HEK293 (cell line): ENCODE measurements around the gene ATP13A1.
A peak's percentile ranks its signal among the peaks of the same experiment; 100 is the strongest.

Experiments
- CTCF ChIA-PET: fragments of 350-600 bp; formaldehyde crosslinking; extraction: SDS; loops from one replicate; lab custom pipeline; 2021; ENCODE audit warnings: antibody characterized with exemption; lab: Yijun Ruan, JAX
- POLR2A ChIA-PET: fragments of 300-600 bp; formaldehyde crosslinking; extraction: SDS; loops from one replicate; lab custom pipeline; 2020; ENCODE audit warnings: antibody characterized with exemption, inconsistent platforms; lab: Yijun Ruan, JAX
- H3K27ac ChIP-seq: fragments of 200-500 bp; sonication (Bioruptor generic); 2 replicates; pipeline ENCODE4 v1.5.1; 2014; ENCODE audit warnings: low read depth, low read length, control low read depth, inconsistent platforms; ENCODE audit errors: extremely low read depth
- H3K36me3 ChIP-seq, 2 experiments: fragments of 200-500 bp in 1 of 2; sonication (Bioruptor generic) in 1 of 2; 1 replicate in 1 of 2; 2 replicates in 1 of 2; pipeline ENCODE4 v1.5.1; 2014 to 2017; ENCODE audit warnings: inconsistent platforms in 2 of 2, low read length in 2 of 2; ENCODE audit not compliant: control insufficient read depth in 2 of 2, insufficient read depth in 1 of 2
- H3K4me1 ChIP-seq: fragments of 200-500 bp; sonication (Bioruptor generic); 2 replicates; pipeline ENCODE4 v1.5.1; 2014; ENCODE audit warnings: mild to moderate bottlenecking, low read length, inconsistent platforms; ENCODE audit not compliant: control insufficient read depth, insufficient read depth
- H3K4me3 ChIP-seq: 2 replicates; pipeline ENCODE4 v1.5.1; 2011; ENCODE audit warnings: low read depth, mild to moderate bottlenecking, control low read depth, low read length, moderate library complexity
- H3K9me3 ChIP-seq: fragments of 200-500 bp; sonication (Bioruptor generic); 2 replicates; pipeline ENCODE4 v1.5.1; 2014; ENCODE audit warnings: low read depth, low read length, inconsistent platforms; ENCODE audit not compliant: control insufficient read depth, insufficient read depth
- BCL11A ChIP-seq: fragments of 450-650 bp; formaldehyde crosslinking; IDR thresholded peaks from 2 replicates; pipeline ENCODE4 v1.5.1; 2016; ENCODE audit warnings: low read depth, missing biosample characterization, missing genetic modification characterization
- EGR2 ChIP-seq: fragments of 450-650 bp; formaldehyde crosslinking; IDR thresholded peaks from 2 replicates; pipeline ENCODE4 v1.5.1; 2016; ENCODE audit warnings: low read depth, missing biosample characterization, missing genetic modification characterization
- REST ChIP-seq: fragments of 450-650 bp; formaldehyde crosslinking; IDR thresholded peaks from 2 replicates; pipeline ENCODE4 v1.5.1; 2016; ENCODE audit warnings: missing biosample characterization, missing genetic modification characterization
- SCRT2 ChIP-seq: fragments of 450-650 bp; formaldehyde crosslinking; IDR thresholded peaks from 2 replicates; pipeline ENCODE4 v1.5.1; 2016; ENCODE audit warnings: missing biosample characterization, missing genetic modification characterization
- SP2 ChIP-seq: fragments of 450-650 bp; formaldehyde crosslinking; IDR thresholded peaks from 2 replicates; pipeline ENCODE4 v1.5.1; 2016; ENCODE audit warnings: missing biosample characterization, missing genetic modification characterization
- TCF7L2 ChIP-seq: IDR thresholded peaks from 2 replicates; pipeline ENCODE4 v1.6.1; 2011; ENCODE audit warnings: low read depth, mild to moderate bottlenecking, inconsistent platforms, low read length, moderate library complexity, borderline replicate concordance
- ZBTB17 ChIP-seq: fragments of 450-650 bp; formaldehyde crosslinking; IDR thresholded peaks from 2 replicates; pipeline ENCODE4 v1.5.1; 2016; ENCODE audit warnings: missing biosample characterization, missing genetic modification characterization
- ZBTB49 ChIP-seq: fragments of 450-650 bp; formaldehyde crosslinking; IDR thresholded peaks from 2 replicates; pipeline ENCODE4 v1.5.1; 2016; ENCODE audit warnings: missing biosample characterization, missing genetic modification characterization, low read depth
- ZFP69B ChIP-seq: fragments of 450-650 bp; formaldehyde crosslinking; IDR thresholded peaks from 2 replicates; pipeline ENCODE4 v1.5.1; 2016; ENCODE audit warnings: missing biosample characterization, missing genetic modification characterization
- ZNF112 ChIP-seq: fragments of 450-650 bp; formaldehyde crosslinking; IDR thresholded peaks from 2 replicates; pipeline ENCODE4 v1.5.0; 2017; ENCODE audit warnings: missing biosample characterization, missing genetic modification characterization
- ZNF121 ChIP-seq: fragments of 450-650 bp; formaldehyde crosslinking; IDR thresholded peaks from 2 replicates; pipeline ENCODE4 v1.5.1; 2016; ENCODE audit warnings: missing biosample characterization, missing genetic modification characterization
- ZNF19 ChIP-seq: fragments of 450-650 bp; formaldehyde crosslinking; IDR thresholded peaks from 2 replicates; pipeline ENCODE4; 2016; ENCODE audit warnings: missing biosample characterization, missing genetic modification characterization, low read depth
- ZNF2 ChIP-seq: fragments of 450-650 bp; formaldehyde crosslinking; IDR thresholded peaks from 2 replicates; pipeline ENCODE4 v1.5.1; 2016; ENCODE audit warnings: missing biosample characterization, missing genetic modification characterization
- ZNF341 ChIP-seq: fragments of 450-650 bp; formaldehyde crosslinking; IDR thresholded peaks from 2 replicates; pipeline ENCODE4; 2016; ENCODE audit warnings: low read depth, missing biosample characterization, missing genetic modification characterization
- ZNF530 ChIP-seq: fragments of 450-650 bp; formaldehyde crosslinking; IDR thresholded peaks from 2 replicates; pipeline ENCODE4 v1.5.1; 2016; ENCODE audit warnings: low read depth, missing biosample characterization, missing genetic modification characterization
- ZNF549 ChIP-seq: fragments of 450-650 bp; IDR thresholded peaks from 2 replicates; pipeline ENCODE4 v1.5.1; 2018; ENCODE audit warnings: missing biosample characterization, missing genetic modification characterization, mild to moderate bottlenecking, inconsistent platforms, moderate library complexity
- ZNF571 ChIP-seq: fragments of 450-650 bp; formaldehyde crosslinking; IDR thresholded peaks from 2 replicates; pipeline ENCODE4 v1.5.0; 2017; ENCODE audit warnings: missing biosample characterization, missing genetic modification characterization
- ZNF629 ChIP-seq: fragments of 450-650 bp; formaldehyde crosslinking; IDR thresholded peaks from 2 replicates; pipeline ENCODE4 v1.5.1; 2017; ENCODE audit warnings: missing biosample characterization, missing genetic modification characterization
- ZNF670 ChIP-seq: fragments of 450-650 bp; formaldehyde crosslinking; IDR thresholded peaks from 2 replicates; pipeline ENCODE4 v1.5.1; 2016; ENCODE audit warnings: missing biosample characterization, missing genetic modification characterization, low read depth
- ZNF707 ChIP-seq: fragments of 450-650 bp; formaldehyde crosslinking; IDR thresholded peaks from 2 replicates; pipeline ENCODE4 v1.5.1; 2016; ENCODE audit warnings: missing biosample characterization, missing genetic modification characterization
- ZSCAN30 ChIP-seq: fragments of 450-650 bp; IDR thresholded peaks from 2 replicates; pipeline ENCODE4 v1.5.1; 2018; ENCODE audit warnings: missing biosample characterization, mild to moderate bottlenecking, missing genetic modification characterization, moderate library complexity
- TF ChIP-seq, protein P1 (sequence below): fragments of 450-650 bp; formaldehyde crosslinking; IDR thresholded peaks from 2 replicates; pipeline ENCODE4 v1.5.1; 2017; ENCODE audit warnings: missing biosample characterization, missing genetic modification characterization
- TF ChIP-seq, protein P2 (sequence below): fragments of 450-650 bp; formaldehyde crosslinking; IDR thresholded peaks from 2 replicates; pipeline ENCODE4 v1.5.1; 2017; ENCODE audit warnings: missing biosample characterization, missing genetic modification characterization

Gene ATP13A1

DNA sequence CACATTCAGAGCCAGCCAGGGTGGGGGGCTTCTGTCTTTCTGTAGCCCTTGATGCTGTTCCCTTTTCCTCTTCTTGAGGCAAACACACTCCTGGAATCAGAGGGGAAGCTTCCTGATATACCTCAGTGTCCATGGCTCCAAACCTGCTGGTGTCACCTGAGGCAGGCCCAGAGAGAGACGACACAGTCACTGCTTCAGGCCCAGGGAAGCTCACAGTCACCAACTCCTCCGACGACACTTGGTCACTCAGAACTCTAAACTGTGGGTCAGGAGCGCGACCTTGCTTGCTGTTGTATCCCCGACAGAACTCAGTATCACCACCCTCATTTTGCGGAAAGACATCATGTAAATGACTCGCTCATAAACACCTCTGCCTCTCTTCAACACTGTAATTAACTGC, 1.1 kb downstream of the ATP13A1 start:
- H3K9me3 ChIP-seq: no peaks in the 10 kb centered on the region
- POLR2A ChIA-PET: interaction anchor here (0.8 to 2.4 kb wide), 3 partner anchors 9 to 114 kb away, joined by 3 to 10 read pairs (median 3); no protein-coding TSS in a partner anchor
- H3K27ac ChIP-seq: no peak overlapping the region
- CTCF ChIA-PET: interaction anchor here (1.0 to 1.6 kb wide), 4 partner anchors 9 to 130 kb away, joined by 3 to 8 read pairs (median 4); partner anchors contain the start of gene GMIP
- peaks cover 16 to 41% of the 10 kb centered on the region in 2 experiments; a peak in 2 of 3 replicates for H3K36me3 ChIP-seq
- TF ChIP-seq EGR2 (tag by site-specific recombination): no peak
- no peak for TF ChIP-seq ZNF530 (tag by site-specific recombination)
- no peak for TF ChIP-seq ZNF2 (tag by site-specific recombination)
- no peak for TF ChIP-seq ZNF629
- no peak for TF ChIP-seq ZFP69B
- TF ChIP-seq ZNF112 (tag by site-specific recombination): no peak
- no peak for TF ChIP-seq ZBTB49
- H3K4me1 ChIP-seq: peaks cover 3% of the 10 kb centered on the region; the same call in 1 of the 2 replicates
- peak overlapping the region; percentile 99 for H3K4me3 ChIP-seq

- H3K4me3 ChIP-seq: peak overlapping the region; percentile 99; the same call in 1 of the 2 replicates
- CTCF ChIA-PET: interaction anchor here (1.0 to 1.6 kb wide), 4 partner anchors 8 to 129 kb away, joined by 3 to 8 read pairs (median 4); partner anchors contain the start of gene GMIP
- H3K27ac ChIP-seq: no peak overlapping the region
- peaks cover 3% of the 10 kb centered on the region; the same call in 1 of the 2 replicates for H3K4me1 ChIP-seq
- TF ChIP-seq BCL11A: no peak
- TF ChIP-seq SCRT2 (tag by site-specific recombination): no peak
- TF ChIP-seq ZNF341 (tag by site-specific recombination): 0 out of 2 replicates have a peak, but pooled peaks have one; percentile 15
- TF ChIP-seq ZNF707 (tag by site-specific recombination): no peak
- TF ChIP-seq ZSCAN30 (tag by site-specific recombination): no peak
- 0 out of 2 replicates have a peak, but pooled peaks have one; percentile 27 for TF ChIP-seq ZBTB17 (tag by site-specific recombination)
- no peaks in the 10 kb centered on the region for H3K9me3 ChIP-seq
- peaks cover 17 to 47% of the 10 kb centered on the region in 2 experiments; a peak in 2 of 3 replicates for H3K36me3 ChIP-seq
- POLR2A ChIA-PET: interaction anchor here (0.9 to 2.4 kb wide), 2 partner anchors 9 to 114 kb away, joined by 3 to 10 read pairs; no protein-coding TSS in a partner anchor
Observed at GRCh38 chr19:19661675-19662251, 1.7 kb downstream of the ATP13A1 start.

DNA sequence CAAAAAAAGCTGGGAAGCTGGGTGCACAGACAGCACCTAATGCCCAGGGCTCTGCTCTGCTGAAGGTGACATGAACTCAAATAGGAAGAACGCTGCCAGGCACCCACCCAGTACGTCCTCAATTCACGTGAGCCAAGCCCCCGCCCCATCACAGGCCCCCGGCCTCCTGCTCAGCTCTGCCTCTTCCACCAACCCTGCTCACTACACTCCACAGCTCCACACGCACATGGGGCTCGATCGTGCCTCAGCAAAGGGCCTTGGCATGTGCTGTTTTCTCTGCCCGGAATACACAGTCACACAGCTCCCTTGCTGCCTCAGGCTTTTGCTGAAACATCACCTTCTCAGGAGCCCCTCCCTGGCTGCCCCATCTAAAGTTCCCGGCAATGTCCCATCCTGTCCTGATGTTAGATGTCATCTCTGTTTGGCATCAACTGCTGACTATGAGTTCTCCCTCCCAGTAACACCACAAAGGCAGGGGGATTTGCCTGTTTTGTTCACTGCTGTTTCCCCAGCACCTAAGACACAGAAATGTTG, 2.3 kb downstream of the ATP13A1 start:
- peaks cover 3% of the 10 kb centered on the region; the same call in 1 of the 2 replicates for H3K4me1 ChIP-seq
- H3K9me3 ChIP-seq: no peaks in the 10 kb centered on the region
- H3K4me3 ChIP-seq: no peak overlapping the region
- H3K36me3 ChIP-seq: peaks cover 21 to 52% of the 10 kb centered on the region in 2 experiments; a peak in 2 of 3 replicates
- POLR2A ChIA-PET: interaction anchor here (1.6 kb wide), 1 partner anchor 10 kb away, joined by 6 read pairs; no protein-coding TSS in a partner anchor
- no peak overlapping the region for H3K27ac ChIP-seq
- CTCF ChIA-PET: interaction anchor here (0.6 to 1.6 kb wide), 2 partner anchors 17 to 1698 kb away, joined by 6 to 8 read pairs; partner anchors contain the start of gene GMIP
- no peak for TF ChIP-seq REST
- no peak for TF ChIP-seq ZNF571 (tag by site-specific recombination)
- TF ChIP-seq, protein P1, sequence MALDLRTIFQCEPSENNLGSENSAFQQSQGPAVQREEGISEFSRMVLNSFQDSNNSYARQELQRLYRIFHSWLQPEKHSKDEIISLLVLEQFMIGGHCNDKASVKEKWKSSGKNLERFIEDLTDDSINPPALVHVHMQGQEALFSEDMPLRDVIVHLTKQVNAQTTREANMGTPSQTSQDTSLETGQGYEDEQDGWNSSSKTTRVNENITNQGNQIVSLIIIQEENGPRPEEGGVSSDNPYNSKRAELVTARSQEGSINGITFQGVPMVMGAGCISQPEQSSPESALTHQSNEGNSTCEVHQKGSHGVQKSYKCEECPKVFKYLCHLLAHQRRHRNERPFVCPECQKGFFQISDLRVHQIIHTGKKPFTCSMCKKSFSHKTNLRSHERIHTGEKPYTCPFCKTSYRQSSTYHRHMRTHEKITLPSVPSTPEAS (tag by site-specific recombination): no peak
- no peak for TF ChIP-seq ZNF19
- TF ChIP-seq ZNF670: no peak
- TF ChIP-seq ZNF549: no peak
- TF ChIP-seq, protein P2, sequence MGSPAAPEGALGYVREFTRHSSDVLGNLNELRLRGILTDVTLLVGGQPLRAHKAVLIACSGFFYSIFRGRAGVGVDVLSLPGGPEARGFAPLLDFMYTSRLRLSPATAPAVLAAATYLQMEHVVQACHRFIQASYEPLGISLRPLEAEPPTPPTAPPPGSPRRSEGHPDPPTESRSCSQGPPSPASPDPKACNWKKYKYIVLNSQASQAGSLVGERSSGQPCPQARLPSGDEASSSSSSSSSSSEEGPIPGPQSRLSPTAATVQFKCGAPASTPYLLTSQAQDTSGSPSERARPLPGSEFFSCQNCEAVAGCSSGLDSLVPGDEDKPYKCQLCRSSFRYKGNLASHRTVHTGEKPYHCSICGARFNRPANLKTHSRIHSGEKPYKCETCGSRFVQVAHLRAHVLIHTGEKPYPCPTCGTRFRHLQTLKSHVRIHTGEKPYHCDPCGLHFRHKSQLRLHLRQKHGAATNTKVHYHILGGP (tag by site-specific recombination): no peak
- TF ChIP-seq ZNF121 (tag by site-specific recombination): no peak
- TF ChIP-seq TCF7L2: no peak
- no peak for TF ChIP-seq SP2
